ENCODE data around the gene RAB8A. TPM values are rescaled to one million over a fixed set of nuclear protein-coding genes. Genes with fewer than 3 reads are reported as not detected.

The RAB8A gene
- total RNA-seq, 8 experiments from 2014 or later = 14.2 to 54.5 (median 42.3) TPM

GRCh38 chr19:16124953-16125352, 13.3 kb downstream of the RAB8A start:
- no peak for ATAC-seq (replicated peaks in 6 of 8)
- H3K4me3 ChIP-seq = no peak overlapping the region
- no peak overlapping the region for H3K27ac ChIP-seq
- WGBS, 10 experiments = 100% methylated on average over 1 of the region's 14 CpGs; no CpG with 5 or more reads in 9 of the 10 experiments
- in situ Hi-C loops (cut with MboI; ENCODE audit: low pct_unique_long_range_greater_than_20kb in 2 of 9, low sequenced_read_pairs in 9 of 9, unreplicated experiment in 9 of 9) = no loop called here
- no peaks in the 10 kb centered on the region for H3K4me1 ChIP-seq (replicated peaks in 1 of 2)

GRCh38 chr19:16125737-16126495, 14.2 kb downstream of the RAB8A start:
- H3K4me3 ChIP-seq = no peak overlapping the region
- in situ Hi-C loops (cut with MboI; ENCODE audit: low pct_unique_long_range_greater_than_20kb in 2 of 9, low sequenced_read_pairs in 9 of 9, unreplicated experiment in 9 of 9) = no loop called here
- 60 to 100% (median 100%) methylated on average over 1 to 8 of the region's 10 CpGs; no CpG with 5 or more reads in 3 of the 10 experiments for WGBS, 10 experiments
- ATAC-seq (replicated peaks in 6 of 8) = no peak
- H3K4me1 ChIP-seq (replicated peaks in 1 of 2) = no peaks in the 10 kb centered on the region
- no peak overlapping the region for H3K27ac ChIP-seq

GRCh38 chr19:16127080-16127479, 15.4 kb downstream of the RAB8A start:
- Histone ChIP-seq H3K4me3 (no peak overlapping the region), H3K4me1 (replicated peaks in 1 of 2) (no peaks in the 10 kb centered on the region), H3K27ac (no peak overlapping the region)
- WGBS, 10 experiments = 90 to 100% (median 100%) methylated on average over 1 to 8 of the region's 11 CpGs; no CpG with 5 or more reads in 5 of the 10 experiments
- ATAC-seq (replicated peaks in 6 of 8) = no peak
- in situ Hi-C loops (cut with MboI; ENCODE audit: low pct_unique_long_range_greater_than_20kb in 2 of 9, low sequenced_read_pairs in 9 of 9, unreplicated experiment in 9 of 9) = no loop called here

GRCh38 chr19:16127776-16128371, 16.2 kb downstream of the RAB8A start:
- Histone ChIP-seq H3K4me1 (replicated peaks in 1 of 2) (no peaks in the 10 kb centered on the region), H3K4me3 (no peak overlapping the region), H3K27ac (no peak overlapping the region)
- in situ Hi-C loops (cut with MboI; ENCODE audit: low pct_unique_long_range_greater_than_20kb in 2 of 9, low sequenced_read_pairs in 9 of 9, unreplicated experiment in 9 of 9) = no loop called here
- WGBS, 10 experiments = 82 to 100% (median 98%) methylated on average over 1 to 16 of the region's 21 CpGs; no CpG with 5 or more reads in 4 of the 10 experiments
- no peak for ATAC-seq (replicated peaks in 6 of 8)

- in situ Hi-C loops (cut with MboI; ENCODE audit: low pct_unique_long_range_greater_than_20kb in 2 of 9, low sequenced_read_pairs in 9 of 9, unreplicated experiment in 9 of 9) = no loop called here
- ATAC-seq (replicated peaks in 6 of 8) = no peak
- 80 to 100% (median 98%) methylated on average over 1 to 3 of the region's 3 CpGs for WGBS, 10 experiments
- no peak overlapping the region for H3K4me3 ChIP-seq
- H3K4me1 ChIP-seq (replicated peaks in 1 of 2) = no peaks in the 10 kb centered on the region
- H3K27ac ChIP-seq = no peak overlapping the region
Measured at GRCh38 chr19:16131648-16132047, 20.0 kb downstream of the RAB8A start.

GRCh38 chr19:16133818-16134217, 22.1 kb downstream of the RAB8A start:
- WGBS, 10 experiments = 69 to 100% (median 100%) methylated on average over 1 to 3 of the region's 4 CpGs; no CpG with 5 or more reads in 5 of the 10 experiments
- Histone ChIP-seq H3K4me1 (replicated peaks in 1 of 2) (no peaks in the 10 kb centered on the region), H3K27ac (no peak overlapping the region), H3K4me3 (no peak overlapping the region)
- in situ Hi-C loops (cut with MboI; ENCODE audit: low pct_unique_long_range_greater_than_20kb in 2 of 9, low sequenced_read_pairs in 9 of 9, unreplicated experiment in 9 of 9) = no loop called here
- ATAC-seq (replicated peaks in 6 of 8) = peak in 2 of 8 experiments; percentile 17 to 48

- H3K4me1 ChIP-seq (replicated peaks in 1 of 2) = no peaks in the 10 kb centered on the region
- H3K27ac ChIP-seq = no peak overlapping the region
- in situ Hi-C loops (cut with MboI; ENCODE audit: low pct_unique_long_range_greater_than_20kb in 2 of 9, low sequenced_read_pairs in 9 of 9, unreplicated experiment in 9 of 9) = no loop called here
- WGBS, 10 experiments = 71 to 100% (median 89%) methylated on average over 1 to 3 of the region's 7 CpGs; no CpG with 5 or more reads in 5 of the 10 experiments
- ATAC-seq (replicated peaks in 6 of 8) = no peak
- no peak overlapping the region for H3K4me3 ChIP-seq
Measured at GRCh38 chr19:16134510-16134909, 22.8 kb downstream of the RAB8A start.

GRCh38 chr19:16135430-16136127, 23.9 kb downstream of the RAB8A start:
- in situ Hi-C loops (cut with MboI; ENCODE audit: low pct_unique_long_range_greater_than_20kb in 2 of 9, low sequenced_read_pairs in 9 of 9, unreplicated experiment in 9 of 9) = no loop called here
- no peak for ATAC-seq (replicated peaks in 6 of 8)
- Histone ChIP-seq H3K4me1 (replicated peaks in 1 of 2) (no peaks in the 10 kb centered on the region), H3K4me3 (no peak overlapping the region), H3K27ac (no peak overlapping the region)
- 33 to 100% (median 92%) methylated on average over 1 to 4 of the region's 4 CpGs; no CpG with 5 or more reads in 4 of the 10 experiments for WGBS, 10 experiments

- no peak overlapping the region for H3K4me3 ChIP-seq
- 15 to 78% (median 58%) methylated on average over 1 to 12 of the region's 16 CpGs for WGBS, 10 experiments
Measured at GRCh38 chr19:16136185-16136999, 24.7 kb downstream of the RAB8A start.

GRCh38 chr19:16139752-16140151, 28.1 kb downstream of the RAB8A start:
- no peak overlapping the region for H3K4me3 ChIP-seq
- in situ Hi-C loops (cut with MboI; ENCODE audit: low pct_unique_long_range_greater_than_20kb in 2 of 9, low sequenced_read_pairs in 9 of 9, unreplicated experiment in 9 of 9) = no loop called here
- no peak for ATAC-seq (replicated peaks in 6 of 8)
- no peak overlapping the region for H3K27ac ChIP-seq
- 45 to 87% (median 61%) methylated on average over 1 to 6 of the region's 13 CpGs; no CpG with 5 or more reads in 4 of the 10 experiments for WGBS, 10 experiments
- H3K4me1 ChIP-seq (replicated peaks in 1 of 2) = no peaks in the 10 kb centered on the region

More at GRCh38 chr19:16136185-16136999, 24.7 kb downstream of the RAB8A start:
- in situ Hi-C loops (cut with MboI; ENCODE audit: low pct_unique_long_range_greater_than_20kb in 2 of 9, low sequenced_read_pairs in 9 of 9, unreplicated experiment in 9 of 9) = no loop called here
- Histone ChIP-seq H3K4me1 (replicated peaks in 1 of 2) (no peaks in the 10 kb centered on the region), H3K27ac (no peak overlapping the region)
- ATAC-seq (replicated peaks in 6 of 8) = peak in 6 of 8 experiments; percentile 9 to 85 (median 60)

- Histone ChIP-seq H3K4me1 (replicated peaks in 1 of 2) (no peaks in the 10 kb centered on the region), H3K4me3 (no peak overlapping the region), H3K27ac (no peak overlapping the region)
- no peak for ATAC-seq (replicated peaks in 6 of 8)
- WGBS, 10 experiments = 10 to 75% (median 60%) methylated on average over 1 to 2 of the region's 4 CpGs; no CpG with 5 or more reads in 5 of the 10 experiments
- in situ Hi-C loops (cut with MboI; ENCODE audit: low pct_unique_long_range_greater_than_20kb in 2 of 9, low sequenced_read_pairs in 9 of 9, unreplicated experiment in 9 of 9) = no loop called here
Measured at GRCh38 chr19:16141043-16141442, 29.4 kb downstream of the RAB8A start.

- Histone ChIP-seq H3K4me1 (replicated peaks in 1 of 2) (no peaks in the 10 kb centered on the region), H3K27ac (no peak overlapping the region), H3K4me3 (no peak overlapping the region)
- in situ Hi-C loops (cut with MboI; ENCODE audit: low pct_unique_long_range_greater_than_20kb in 2 of 9, low sequenced_read_pairs in 9 of 9, unreplicated experiment in 9 of 9) = no loop called here
- 30 to 89% (median 76%) methylated on average over 2 to 9 of the region's 9 CpGs for WGBS, 10 experiments
- no peak for ATAC-seq (replicated peaks in 6 of 8)
Measured at GRCh38 chr19:16142032-16142580, 30.4 kb downstream of the RAB8A start.
